C4-2B (cell line): Measurements from ENCODE around the gene DNASE1L1.

Source experiments
- CTCF ChIP-seq: fragments of 450-650 bp; conservative IDR thresholded peaks from 2 replicates; pipeline ENCODE4 v1.5.1; 2017; ENCODE audit warnings: mild to moderate bottlenecking
- ZFX ChIP-seq: fragments of 450-650 bp; IDR thresholded peaks from 2 replicates; pipeline ENCODE4 v1.6.1; 2017

DNA sequence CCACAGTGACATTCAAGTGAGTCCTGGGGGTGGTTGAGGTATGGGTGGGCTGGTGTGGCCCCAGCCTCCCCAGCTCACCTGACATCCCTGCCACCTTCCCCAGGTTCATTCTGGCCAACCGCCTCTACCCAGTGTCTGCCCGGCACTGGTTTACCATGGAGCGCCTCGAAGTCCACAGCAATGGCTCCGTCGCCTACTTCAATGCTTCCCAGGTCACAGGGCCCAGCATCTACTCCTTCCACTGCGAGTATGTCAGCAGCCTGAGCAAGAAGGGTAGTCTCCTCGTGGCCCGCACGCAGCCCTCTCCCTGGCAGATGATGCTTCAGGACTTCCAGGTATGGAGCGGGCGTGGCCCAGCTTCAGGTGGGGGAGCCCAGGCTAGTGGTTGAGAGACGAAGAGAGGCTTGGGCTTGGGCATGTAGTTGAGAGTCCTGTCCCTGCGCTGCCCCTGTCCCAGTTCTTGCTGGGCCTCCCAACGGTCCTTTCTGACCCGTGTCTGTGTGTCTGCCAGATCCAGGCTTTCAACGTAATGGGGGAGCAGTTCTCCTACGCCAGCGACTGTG, 26.2 kb upstream of the DNASE1L1 start:
- TF ChIP-seq CTCF (no peak), ZFX (no peak)
